ENCODE data around the gene IGFBP1. TPM values are rescaled to one million over a fixed set of nuclear protein-coding genes. Genes with fewer than 3 reads are reported as not detected.

Gene IGFBP1
- under 0.01 TPM in 1 of 2 replicates, not detected in the other for total RNA-seq

DNA sequence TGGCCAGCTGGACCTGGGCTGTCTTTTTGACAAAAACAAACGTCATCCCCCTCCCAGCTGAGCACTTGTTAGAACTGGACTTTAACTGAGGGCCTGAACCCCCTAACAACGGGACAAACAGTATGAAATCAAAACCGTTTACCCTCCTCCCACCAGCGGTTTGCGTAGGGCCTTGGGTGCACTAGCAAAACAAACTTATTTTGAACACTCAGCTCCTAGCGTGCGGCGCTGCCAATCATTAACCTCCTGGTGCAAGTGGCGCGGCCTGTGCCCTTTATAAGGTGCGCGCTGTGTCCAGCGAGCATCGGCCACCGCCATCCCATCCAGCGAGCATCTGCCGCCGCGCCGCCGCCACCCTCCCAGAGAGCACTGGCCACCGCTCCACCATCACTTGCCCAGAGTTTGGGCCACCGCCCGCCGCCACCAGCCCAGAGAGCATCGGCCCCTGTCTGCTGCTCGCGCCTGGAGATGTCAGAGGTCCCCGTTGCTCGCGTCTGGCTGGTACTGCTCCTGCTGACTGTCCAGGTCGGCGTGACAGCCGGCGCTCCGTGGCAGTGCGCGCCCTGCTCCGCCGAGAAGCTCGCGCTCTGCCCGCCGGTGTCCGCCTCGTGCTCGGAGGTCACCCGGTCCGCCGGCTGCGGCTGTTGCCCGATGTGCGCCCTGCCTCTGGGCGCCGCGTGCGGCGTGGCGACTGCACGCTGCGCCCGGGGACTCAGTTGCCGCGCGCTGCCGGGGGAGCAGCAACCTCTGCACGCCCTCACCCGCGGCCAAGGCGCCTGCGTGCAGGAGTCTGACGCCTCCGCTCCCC lies at the start of gene IGFBP1:
IGFBP1 (plus strand) TSS at position 304 of the 808 bp plus-strand sequence; CDS start at position 469, 165 bp downstream.

DNA sequence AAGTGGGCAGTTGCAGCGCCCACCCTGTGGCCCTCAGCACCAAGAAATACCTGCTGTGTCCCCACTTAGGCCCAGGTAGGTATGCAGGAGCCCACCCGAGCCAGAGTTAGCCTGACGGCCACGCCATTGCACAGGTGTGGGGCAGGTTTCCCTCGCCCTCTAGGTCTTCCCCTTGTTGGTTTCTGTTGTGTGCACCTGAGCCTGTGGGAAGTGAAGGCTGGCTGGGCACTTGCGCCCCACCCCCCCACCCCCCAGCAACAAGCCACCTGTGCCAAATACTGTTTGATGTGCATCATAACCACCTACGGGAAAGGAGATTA lies 15.3 kb upstream of the IGFBP1 start, which contains the start of gene CCDC201:
CCDC201 (minus strand) TSS at position 48 of the 320 bp plus-strand sequence. CDS start 75 bp downstream, outside the sequence.

DNA sequence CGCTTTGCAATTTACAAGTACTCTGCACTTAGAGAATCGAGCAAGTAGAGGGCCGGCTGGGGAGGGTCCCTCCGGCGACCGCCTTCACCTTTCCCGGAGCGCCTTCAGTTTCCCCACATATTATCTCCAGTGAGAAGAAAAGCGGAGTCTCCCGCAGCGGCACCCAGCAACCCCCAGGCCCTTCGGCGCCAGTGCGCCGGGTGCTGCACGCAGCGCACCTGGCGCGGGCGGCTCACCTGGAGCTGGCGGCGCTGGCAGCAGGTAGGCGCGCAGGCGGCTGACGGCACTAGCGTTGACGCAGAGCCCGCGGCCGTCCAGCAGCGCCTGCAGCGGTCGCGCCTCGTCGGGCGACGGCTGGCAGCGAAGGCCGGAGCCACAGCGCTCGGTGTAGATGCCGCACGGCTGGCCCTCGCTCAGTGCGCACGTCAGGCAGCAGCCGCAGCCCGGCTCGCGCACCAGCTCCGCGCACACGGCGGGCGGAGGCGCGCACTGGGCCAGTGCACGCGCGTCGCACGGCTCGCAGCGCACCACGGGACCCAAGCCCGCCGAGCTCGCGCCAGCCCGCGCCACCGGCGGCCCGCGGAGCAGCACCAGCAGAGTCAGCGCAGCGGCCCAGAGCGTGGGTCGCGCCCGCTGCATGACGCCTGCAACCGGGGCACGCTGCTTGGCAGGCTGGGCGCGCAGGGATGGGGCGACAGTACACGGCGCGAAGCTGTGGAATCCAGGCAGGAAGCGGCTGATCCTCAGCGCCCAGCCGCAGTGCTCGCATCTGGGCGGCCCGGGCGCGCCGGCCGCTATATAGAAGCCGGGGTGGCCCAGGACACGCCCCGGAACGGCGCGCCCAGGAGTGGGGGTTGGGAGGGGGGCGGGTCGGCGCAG lies 32.5 kb downstream of the IGFBP1 start, which contains the start of gene IGFBP3:
IGFBP3 (minus strand) TSS at position 771 of the 879 bp plus-strand sequence; CDS start at position 639, 132 bp downstream.

Small RNA genes lying within 50 kb of the gene (small RNA-seq; reads per million reads assigned to genes)
- gene RNU6-326P, result not detected

Other genes starting within 250 kb of the IGFBP1 start
- gene CCDC201, start 15.4 kb upstream of the IGFBP1 start, total RNA-seq, result not detected in 2 replicates
- 1,166 and 1,564 TPM in 2 replicates for gene IGFBP3, start 32.8 kb downstream of the IGFBP1 start, total RNA-seq

Measured in placental epithelial cell (primary cell).